ENCODE results near the gene FAM83F. TPM values are rescaled to one million over a fixed set of nuclear protein-coding genes. Genes with fewer than 3 reads are reported as not detected.

The FAM83F gene
- total RNA-seq, 1 experiment from 2014 or later, result 43.1 TPM

DNA sequence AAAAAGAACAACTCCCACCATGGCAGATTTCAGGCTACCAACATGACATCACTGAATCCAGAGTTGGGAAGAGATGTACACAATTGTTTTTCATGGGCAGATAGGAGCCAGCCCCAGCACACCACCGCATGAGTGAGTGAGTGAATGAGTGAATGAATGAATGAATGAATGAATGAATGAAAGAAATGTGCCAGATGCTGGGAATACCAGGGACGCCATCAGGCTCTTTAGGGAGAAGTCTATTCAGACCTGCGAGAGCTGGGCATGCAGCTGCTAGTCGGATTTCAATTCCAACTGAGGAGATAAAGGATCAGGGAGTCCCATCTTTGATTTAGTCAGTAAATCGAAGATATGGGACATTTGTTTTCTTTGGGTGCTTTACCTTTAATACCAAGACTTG lies 15.3 kb upstream of the FAM83F start (continued):
- no peak for TF ChIP-seq AR (CRISPR knock-in tag; IDR thresholded peaks at IDR 0.05)
- TF ChIP-seq, protein P1, sequence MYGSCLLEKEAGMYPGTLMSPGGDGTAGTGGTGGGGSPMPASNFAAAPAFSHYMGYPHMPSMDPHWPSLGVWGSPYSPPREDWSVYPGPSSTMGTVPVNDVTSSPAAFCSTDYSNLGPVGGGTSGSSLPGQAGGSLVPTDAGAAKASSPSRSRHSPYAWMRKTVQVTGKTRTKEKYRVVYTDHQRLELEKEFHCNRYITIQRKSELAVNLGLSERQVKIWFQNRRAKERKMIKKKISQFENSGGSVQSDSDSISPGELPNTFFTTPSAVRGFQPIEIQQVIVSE (CRISPR knock-in tag; IDR thresholded peaks at IDR 0.05; ENCODE audit: borderline replicate concordance), result no peak
- TF ChIP-seq USF2 (CRISPR knock-in tag; IDR thresholded peaks at IDR 0.05), result no peak
- TF ChIP-seq NR1H2 (CRISPR knock-in tag; IDR thresholded peaks at IDR 0.05), result no peak
- TF ChIP-seq EMX1 (CRISPR knock-in tag; IDR thresholded peaks at IDR 0.05), result no peak
- TF ChIP-seq MYBL2 (CRISPR knock-in tag; IDR thresholded peaks at IDR 0.05), result no peak
- TF ChIP-seq NFYB (CRISPR knock-in tag; conservative IDR thresholded peaks at IDR 0.05; ENCODE audit: low read depth), result no peak

- Mint-ChIP-seq H3K27ac (no peak overlapping the region), H3K36me3 (no peaks in the 10 kb centered on the region), H3K4me1 (no peaks in the 10 kb centered on the region), H3K27me3 (ENCODE audit: low read depth) (peaks cover 21% of the 10 kb centered on the region), H3K4me3 (no peak overlapping the region), H3K9me3 (no peaks in the 10 kb centered on the region)
- CTCF ChIA-PET, result interaction anchor here (0.9 kb wide), 1 partner anchor 44 kb away, joined by 3 read pairs; no protein-coding TSS in a partner anchor
- ATAC-seq, result no peak
- no peak for DNase-seq (ENCODE audit: low spot score)
- POLR2A ChIA-PET, result no interaction called here
- TF ChIP-seq ZNF425 (CRISPR knock-in tag; conservative IDR thresholded peaks at IDR 0.05) (no peak), ZNF219 (CRISPR knock-in tag; IDR thresholded peaks at IDR 0.05; ENCODE audit: borderline replicate concordance) (no peak), TCF7 (CRISPR knock-in tag; IDR thresholded peaks at IDR 0.05; ENCODE audit: low read depth) (no peak), ZNF281 (CRISPR knock-in tag; IDR thresholded peaks at IDR 0.05) (no peak), PRRX2 (CRISPR knock-in tag; IDR thresholded peaks at IDR 0.05) (no peak), CBFB (CRISPR knock-in tag; IDR thresholded peaks at IDR 0.05; ENCODE audit: low read depth) (no peak), FOXJ3 (CRISPR knock-in tag; IDR thresholded peaks at IDR 0.05; ENCODE audit: borderline replicate concordance) (no peak), SOX15 (CRISPR knock-in tag; IDR thresholded peaks at IDR 0.05) (no peak), RORB (CRISPR knock-in tag; IDR thresholded peaks at IDR 0.05) (no peak), HMGA2 (CRISPR knock-in tag; IDR thresholded peaks at IDR 0.05) (no peak), ZNF263 (CRISPR knock-in tag; IDR thresholded peaks at IDR 0.05; ENCODE audit: low read depth) (no peak)
- TF ChIP-seq, protein P1 (CRISPR knock-in tag; IDR thresholded peaks at IDR 0.05; ENCODE audit: borderline replicate concordance), result no peak
- TF ChIP-seq, protein P2, sequence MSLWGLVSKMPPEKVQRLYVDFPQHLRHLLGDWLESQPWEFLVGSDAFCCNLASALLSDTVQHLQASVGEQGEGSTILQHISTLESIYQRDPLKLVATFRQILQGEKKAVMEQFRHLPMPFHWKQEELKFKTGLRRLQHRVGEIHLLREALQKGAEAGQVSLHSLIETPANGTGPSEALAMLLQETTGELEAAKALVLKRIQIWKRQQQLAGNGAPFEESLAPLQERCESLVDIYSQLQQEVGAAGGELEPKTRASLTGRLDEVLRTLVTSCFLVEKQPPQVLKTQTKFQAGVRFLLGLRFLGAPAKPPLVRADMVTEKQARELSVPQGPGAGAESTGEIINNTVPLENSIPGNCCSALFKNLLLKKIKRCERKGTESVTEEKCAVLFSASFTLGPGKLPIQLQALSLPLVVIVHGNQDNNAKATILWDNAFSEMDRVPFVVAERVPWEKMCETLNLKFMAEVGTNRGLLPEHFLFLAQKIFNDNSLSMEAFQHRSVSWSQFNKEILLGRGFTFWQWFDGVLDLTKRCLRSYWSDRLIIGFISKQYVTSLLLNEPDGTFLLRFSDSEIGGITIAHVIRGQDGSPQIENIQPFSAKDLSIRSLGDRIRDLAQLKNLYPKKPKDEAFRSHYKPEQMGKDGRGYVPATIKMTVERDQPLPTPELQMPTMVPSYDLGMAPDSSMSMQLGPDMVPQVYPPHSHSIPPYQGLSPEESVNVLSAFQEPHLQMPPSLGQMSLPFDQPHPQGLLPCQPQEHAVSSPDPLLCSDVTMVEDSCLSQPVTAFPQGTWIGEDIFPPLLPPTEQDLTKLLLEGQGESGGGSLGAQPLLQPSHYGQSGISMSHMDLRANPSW (CRISPR knock-in tag; conservative IDR thresholded peaks at IDR 0.05; ENCODE audit: low read depth), result no peak
Measured at GRCh38 chr22:39980596-39980995, 14.2 kb upstream of the FAM83F start.

All from WTC11 (cell line).